CD14-positive monocyte (primary cell): ENCODE data around the gene ESPNL. TPM values are rescaled to one million over a fixed set of nuclear protein-coding genes. Genes with fewer than 3 reads are reported as not detected.

Source experiments
- DNase-seq, 3 donors: peaks; one replicate each; pipeline ENCODE4 v3.0.0-alpha.2; 2011 to 2022
- H2AFZ ChIP-seq: 2 replicates; pipeline ENCODE4 v1.6.0; 2012; ENCODE audit warnings: mild to moderate bottlenecking, low read depth, low read length, inconsistent platforms; ENCODE audit not compliant: insufficient read depth, poor library complexity, severe bottlenecking
- H3K27ac ChIP-seq, 2 donors: 1 replicate in 1 of 2; 2 replicates in 1 of 2; pipeline ENCODE4 v1.5.1; 2012 to 2013; ENCODE audit warnings: low read length in 2 of 2, control low read depth in 1 of 2, inconsistent platforms in 1 of 2, low read depth in 1 of 2, mild to moderate bottlenecking in 1 of 2
- H3K27me3 ChIP-seq, 2 donors: one replicate each; pipeline versions ENCODE4 v1.6.0 to v1.6.1; 2011 to 2013; ENCODE audit warnings: low read length in 2 of 2; ENCODE audit not compliant: control insufficient read depth in 2 of 2, insufficient read depth in 2 of 2
- H3K36me3 ChIP-seq, 2 donors: replicated peaks in 1 of 2; 1 replicate in 1 of 2; 2 replicates in 1 of 2; pipeline versions ENCODE4 v1.5.1 to v1.6.1; 2012 to 2013; ENCODE audit warnings: low read length in 2 of 2, control low read depth in 1 of 2, inconsistent platforms in 1 of 2, mild to moderate bottlenecking in 1 of 2; ENCODE audit not compliant: insufficient read depth in 2 of 2, control insufficient read depth in 1 of 2
- H3K4me1 ChIP-seq, 2 donors: 1 replicate in 1 of 2; 2 replicates in 1 of 2; pipeline versions ENCODE4 v1.5.1 to v1.6.1; 2012 to 2013; ENCODE audit warnings: low read length in 2 of 2, control low read depth in 1 of 2, inconsistent platforms in 1 of 2, mild to moderate bottlenecking in 1 of 2, moderate library complexity in 1 of 2; ENCODE audit not compliant: insufficient read depth in 2 of 2, control insufficient read depth in 1 of 2
- H3K4me2 ChIP-seq: replicated peaks from 2 replicates; pipeline ENCODE3; 2012; ENCODE audit warnings: low read length, moderate library complexity, mild to moderate bottlenecking; ENCODE audit not compliant: poor library complexity, severe bottlenecking; ENCODE audit errors: extremely low read depth
- H3K4me3 ChIP-seq, 3 experiments: fragments of 200-600 bp in 1 of 3; sonication (generic) in 1 of 3; replicated peaks in 1 of 3; 1 replicate in 2 of 3; 2 replicates in 1 of 3; pipeline ENCODE4 v1.5.1; 2011 to 2013; ENCODE audit warnings: low read length in 3 of 3, mild to moderate bottlenecking in 3 of 3, control low read depth in 2 of 3, low read depth in 2 of 3, inconsistent platforms in 1 of 3, moderate library complexity in 1 of 3
- H3K79me2 ChIP-seq: 2 replicates; pipeline ENCODE4 v1.6.0; 2012; ENCODE audit warnings: mild to moderate bottlenecking, control low read depth, inconsistent platforms, low read length, moderate library complexity; ENCODE audit not compliant: insufficient read depth
- H3K9ac ChIP-seq: 2 replicates; pipeline ENCODE4 v1.6.0; 2017; ENCODE audit warnings: low read length, mild to moderate bottlenecking; ENCODE audit not compliant: insufficient read depth, poor library complexity, severe bottlenecking
- H3K9me3 ChIP-seq, 2 donors: replicated peaks in 1 of 2; 1 replicate in 1 of 2; 2 replicates in 1 of 2; pipeline versions ENCODE4 v1.5.1 to v1.6.1; 2012 to 2013; ENCODE audit warnings: low read length in 2 of 2, control low read depth in 1 of 2; ENCODE audit not compliant: control insufficient read depth in 1 of 2, insufficient read depth in 1 of 2
- H4K20me1 ChIP-seq: 2 replicates; pipeline ENCODE4 v1.6.0; 2012; ENCODE audit warnings: mild to moderate bottlenecking, low read length, control low read depth, moderate library complexity; ENCODE audit not compliant: insufficient read depth
- H3K27ac Mint-ChIP-seq, 7 donors: one replicate each; pipeline ENCODE4 v1.8.0; 2020; ENCODE audit warnings: mild to moderate bottlenecking in 7 of 7, mixed read lengths in 7 of 7, moderate library complexity in 6 of 7, inconsistent platforms in 2 of 7
- H3K27me3 Mint-ChIP-seq, 3 donors: one replicate each; pipeline ENCODE4 v1.8.0; 2021 to 2022; ENCODE audit warnings: low read depth in 3 of 3, mild to moderate bottlenecking in 3 of 3, mixed read lengths in 3 of 3, moderate library complexity in 3 of 3, inconsistent platforms in 1 of 3
- H3K36me3 Mint-ChIP-seq, 2 donors: one replicate each; pipeline ENCODE4 v1.8.0; 2020; ENCODE audit warnings: mixed read lengths in 2 of 2, inconsistent platforms in 1 of 2, mild to moderate bottlenecking in 1 of 2
- H3K4me1 Mint-ChIP-seq: one replicate; pipeline ENCODE4 v1.8.0; 2020; ENCODE audit warnings: mild to moderate bottlenecking, mixed read lengths
- H3K4me3 Mint-ChIP-seq, 2 donors: one replicate each; pipeline ENCODE4 v1.8.0; 2020; ENCODE audit warnings: mild to moderate bottlenecking in 2 of 2, mixed read lengths in 2 of 2, moderate library complexity in 1 of 2
- H3K9me3 Mint-ChIP-seq, 7 donors: one replicate each; pipeline ENCODE4 v1.8.0; 2020 to 2022; ENCODE audit warnings: mixed read lengths in 7 of 7, mild to moderate bottlenecking in 6 of 7, moderate library complexity in 6 of 7, inconsistent platforms in 2 of 7
- CTCF ChIP-seq: fragments of 200-600 bp; IDR thresholded peaks from one replicate; pipeline ENCODE4 v1.8.0; 2022; ENCODE audit warnings: antibody characterized with exemption, mild to moderate bottlenecking
- WGBS: methylation state at CpG from one replicate; pipeline ENCODE4 v1.1.5; 2013; ENCODE audit warnings: missing lambda C conversion rate; ENCODE audit not compliant: insufficient coverage; 5-methylcytosine and 5-hydroxymethylcytosine counted together
- intact Hi-C, 2 donors: fragments of 100-400 bp; cut with micrococcal nuclease; formaldehyde crosslinking; loops; one replicate each; pipeline versions ENCODE4 v1.15.0 to v1.15.1; 2023
- polyA plus RNA-seq, 3 donors: library from polyadenylated mRNA; depleted of rRNA in 1 of 3; unstranded in 2 of 3; stranded (reverse) in 1 of 3; fragments of 300-500 nt in 2 of 3; fragments of >200 nt in 1 of 3; fragmentation: Illumina TruSeq in 2 of 3; gene quantifications; 1 replicate in 2 of 3; 2 replicates in 1 of 3; pipeline ENCODE4 v1.2.3, GENCODE V29; 2012 to 2021

Gene ESPNL
- polyA plus RNA-seq, 3 donors = not detected

GRCh38 chr2:238166391-238167343, 66.5 kb downstream of the ESPNL start:
- no peak for DNase-seq
- H4K20me1 ChIP-seq = no peaks in the 10 kb centered on the region
- intact Hi-C loops = no loop called here
- Mint-ChIP-seq H3K27ac (no peak overlapping the region), H3K4me1 (peaks cover 7% of the 10 kb centered on the region), H3K9me3 (peaks cover 0 to 6% (median 0%) of the 10 kb centered on the region in 7 donors), H3K4me3 (no peak overlapping the region), H3K27me3 (peaks cover 30 to 38% (median 31%) of the 10 kb centered on the region in 3 donors), H3K36me3 (peaks cover 37 to 45% of the 10 kb centered on the region in 2 donors)
- no peak overlapping the region for H2AFZ ChIP-seq
- TF ChIP-seq CTCF = no peak
- 88% methylated on average over 24 of the region's 24 CpGs for WGBS
- no peaks in the 10 kb centered on the region for H3K9me3 ChIP-seq
- no peaks in the 10 kb centered on the region for H3K4me1 ChIP-seq
- no peak overlapping the region for H3K4me3 ChIP-seq
- H3K79me2 ChIP-seq = no peaks in the 10 kb centered on the region
- peaks cover 0 to 23% of the 10 kb centered on the region in 2 donors for H3K27me3 ChIP-seq
- peaks cover 29 to 42% of the 10 kb centered on the region in 2 donors for H3K36me3 ChIP-seq
- H3K27ac ChIP-seq = no peak overlapping the region
- H3K9ac ChIP-seq = no peak overlapping the region
- H3K4me2 ChIP-seq = no peak overlapping the region

GRCh38 chr2:238167344-238167715, 67.2 kb downstream of the ESPNL start:
- intact Hi-C loops = no loop called here
- Mint-ChIP-seq H3K36me3 (peaks cover 44 to 51% of the 10 kb centered on the region in 2 donors), H3K4me1 (peaks cover 7% of the 10 kb centered on the region), H3K27me3 (peaks cover 26 to 33% (median 29%) of the 10 kb centered on the region in 3 donors), H3K9me3 (peaks cover 0 to 6% (median 0%) of the 10 kb centered on the region in 7 donors), H3K27ac (no peak overlapping the region), H3K4me3 (no peak overlapping the region)
- H4K20me1 ChIP-seq = no peaks in the 10 kb centered on the region
- H3K4me1 ChIP-seq = no peaks in the 10 kb centered on the region
- no peaks in the 10 kb centered on the region for H3K9me3 ChIP-seq
- peaks cover 0 to 20% of the 10 kb centered on the region in 2 donors for H3K27me3 ChIP-seq
- no peak for TF ChIP-seq CTCF
- no peak overlapping the region for H3K27ac ChIP-seq
- H3K4me3 ChIP-seq = no peak overlapping the region
- no peaks in the 10 kb centered on the region for H3K79me2 ChIP-seq
- H2AFZ ChIP-seq = no peak overlapping the region
- peaks cover 36 to 48% of the 10 kb centered on the region in 2 donors for H3K36me3 ChIP-seq
- no peak overlapping the region for H3K9ac ChIP-seq
- DNase-seq = no peak
- no peak overlapping the region for H3K4me2 ChIP-seq
- 96% methylated on average over 7 of the region's 7 CpGs for WGBS
